Activated CD4-positive, alpha-beta T cell treated with anti-CD3 and anti-CD28 coated beads for 36 hours (primary cell): ENCODE results near the gene RPL19. TPM values are rescaled to one million over a fixed set of nuclear protein-coding genes. Genes with fewer than 3 reads are reported as not detected.

ENCODE experiments used
- ATAC-seq: fragments of 200-7000 bp; cut with Tn5 transposase; one replicate; pipeline ENCODE4 v1.10.0; 2021; ENCODE audit warnings: mild to moderate bottlenecking, moderate library complexity
- CTCF ChIA-PET: fragments of 350-600 bp; sonication (Branson Sonifier 250); formaldehyde crosslinking; loops from one replicate; lab custom pipeline; 2021; ENCODE audit warnings: antibody characterized with exemption; lab: Charles Lee
- POLR2A ChIA-PET: fragments of 350-600 bp; sonication (Branson Sonifier 250); formaldehyde crosslinking; loops from one replicate; lab custom pipeline; 2021; ENCODE audit warnings: antibody characterized with exemption, inconsistent platforms; lab: Charles Lee
- DNase-seq: peaks from one replicate; pipeline ENCODE4 v3.0.0-alpha.2; 2020
- H3K27ac Mint-ChIP-seq: one replicate; pipeline ENCODE4 v1.8.0; 2021; ENCODE audit warnings: mixed read lengths
- H3K27me3 Mint-ChIP-seq: one replicate; pipeline ENCODE4 v1.8.0; 2021; ENCODE audit warnings: mixed read lengths
- H3K36me3 Mint-ChIP-seq: one replicate; pipeline ENCODE4 v1.8.0; 2021; ENCODE audit warnings: low read depth, mixed read lengths
- H3K4me1 Mint-ChIP-seq: one replicate; pipeline ENCODE4 v1.8.0; 2021; ENCODE audit warnings: mixed read lengths
- H3K4me3 Mint-ChIP-seq: one replicate; pipeline ENCODE4 v1.8.0; 2021; ENCODE audit warnings: mild to moderate bottlenecking, moderate library complexity, mixed read lengths
- H3K9me3 Mint-ChIP-seq: one replicate; pipeline ENCODE4 v1.8.0; 2021; ENCODE audit warnings: low read depth, mixed read lengths
- intact Hi-C, 2 experiments: fragments of 100-400 bp; cut with DNase I in 1 of 2; cut with micrococcal nuclease in 1 of 2; formaldehyde crosslinking; loops; one replicate each; pipeline versions ENCODE4 v1.14.2 to v1.15.1; 2022 to 2024; cut with DNase I, micrococcal nuclease
- total RNA-seq, 2 experiments: library from RNA; stranded (reverse); gene quantifications; one replicate each; pipeline ENCODE4 v1.2.3, GENCODE V29; 2021

The RPL19 gene
- total RNA-seq, 2 experiments from 2014 or later = 2,801 to 2,985 TPM

DNA sequence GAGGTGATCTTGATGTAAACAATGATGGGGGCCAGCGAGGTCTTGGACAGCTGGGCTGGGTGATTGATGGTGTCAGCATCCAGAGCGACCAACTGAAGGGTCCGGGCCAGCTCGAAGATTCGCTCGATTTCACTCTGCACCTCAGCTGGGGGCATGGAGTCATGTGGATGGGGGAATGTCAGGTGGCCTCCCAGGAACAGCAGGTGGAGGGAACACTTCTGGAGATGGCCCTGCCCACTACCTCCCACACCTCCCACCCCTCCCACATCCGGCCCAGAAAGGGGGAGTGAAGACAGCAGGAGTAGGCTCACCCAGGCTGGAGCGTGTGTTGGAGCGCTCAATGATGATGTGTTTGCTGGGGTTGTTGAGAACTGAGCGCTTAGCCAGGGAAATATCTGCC lies 16.4 kb upstream of the RPL19 start:
- H3K4me3 Mint-ChIP-seq = no peak overlapping the region
- intact Hi-C loops = no loop called here
- H3K27ac Mint-ChIP-seq = no peak overlapping the region
- H3K27me3 Mint-ChIP-seq = no peaks in the 10 kb centered on the region
- DNase-seq = no peak
- H3K36me3 Mint-ChIP-seq = peaks cover 23% of the 10 kb centered on the region
- ChIA-PET POLR2A (interaction anchor here (0.6 kb wide), 1 partner anchor 23 kb away, joined by 5 read pairs; no protein-coding TSS in a partner anchor), CTCF (interaction anchor here (0.7 to 2.0 kb wide), 5 partner anchors 9 to 52 kb away, joined by 3 to 13 read pairs (median 5); no protein-coding TSS in a partner anchor)
- H3K9me3 Mint-ChIP-seq = no peaks in the 10 kb centered on the region
- no peaks in the 10 kb centered on the region for H3K4me1 Mint-ChIP-seq
- no peak for ATAC-seq

DNA sequence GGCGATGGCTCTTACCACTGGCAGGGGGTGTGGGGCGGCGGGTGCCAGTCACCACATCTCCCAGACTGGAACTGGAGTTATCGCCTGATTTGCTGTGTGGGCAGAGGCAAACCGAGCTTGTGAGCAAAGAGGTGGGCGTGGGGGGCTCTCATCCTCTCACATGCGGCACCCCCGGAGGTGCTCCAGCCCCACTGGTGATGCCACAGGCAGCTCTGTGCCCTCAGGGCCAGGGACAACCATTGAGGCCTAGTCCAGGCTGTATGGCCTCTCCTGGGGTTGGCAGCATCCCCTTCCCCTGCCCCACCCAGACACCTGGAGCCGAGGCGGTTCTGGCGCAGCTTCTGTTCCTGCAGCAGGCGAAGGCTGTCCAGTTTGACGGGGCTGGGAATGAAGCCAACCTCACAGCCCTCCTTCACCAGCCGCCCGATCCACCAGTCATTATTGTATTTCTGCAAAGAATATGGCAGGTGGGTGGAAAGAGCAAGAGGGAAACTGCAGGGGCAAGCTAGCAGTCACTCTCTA lies 13.5 kb upstream of the RPL19 start:
- ChIA-PET CTCF (interaction anchor here (1.2 kb wide), 1 partner anchor 34 kb away, joined by 4 read pairs; no protein-coding TSS in a partner anchor), POLR2A (no interaction called here)
- Mint-ChIP-seq H3K4me3 (no peak overlapping the region), H3K27ac (no peak overlapping the region), H3K9me3 (no peaks in the 10 kb centered on the region), H3K4me1 (no peaks in the 10 kb centered on the region), H3K27me3 (no peaks in the 10 kb centered on the region), H3K36me3 (peaks cover 24% of the 10 kb centered on the region)
- DNase-seq (no peak), ATAC-seq (no peak)
- intact Hi-C loops = no loop called here

DNA sequence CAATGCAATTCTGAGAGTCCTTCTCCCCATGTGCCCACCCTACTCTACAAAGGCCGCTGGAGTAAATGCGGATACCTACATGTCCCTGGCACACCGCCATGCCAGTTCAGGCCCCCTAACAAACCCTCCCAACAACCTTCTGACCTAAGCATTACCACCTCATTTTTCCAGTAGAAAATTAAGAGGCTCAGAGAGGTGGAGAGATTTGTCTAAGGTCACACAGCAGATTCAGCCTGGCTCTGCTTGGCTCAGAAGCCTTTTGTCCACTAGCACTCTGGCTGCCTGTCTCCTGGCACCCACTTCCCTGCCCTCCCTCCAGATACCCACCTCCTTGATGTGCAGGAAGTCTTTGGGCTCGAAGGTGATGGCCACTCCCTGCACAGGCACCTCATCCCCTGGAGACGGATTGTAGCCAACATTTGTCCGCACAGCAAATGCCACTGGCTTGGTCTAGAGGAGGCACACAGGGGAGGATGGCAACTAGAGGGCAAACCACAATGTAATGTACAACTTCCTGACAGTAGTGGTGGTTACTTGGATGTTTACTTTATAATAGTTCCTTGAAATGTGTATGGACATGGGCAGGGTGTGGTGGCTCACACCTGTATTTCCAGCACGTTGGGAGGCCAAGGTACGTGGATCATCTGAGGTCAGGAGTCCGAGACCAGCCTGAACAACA lies 12.8 kb upstream of the RPL19 start:
- no peak for DNase-seq
- Mint-ChIP-seq H3K27ac (no peak overlapping the region), H3K4me3 (no peak overlapping the region), H3K27me3 (no peaks in the 10 kb centered on the region), H3K36me3 (peaks cover 26% of the 10 kb centered on the region), H3K9me3 (no peaks in the 10 kb centered on the region), H3K4me1 (no peaks in the 10 kb centered on the region)
- ChIA-PET POLR2A (no interaction called here), CTCF (interaction anchor here (1.2 kb wide), 1 partner anchor 35 kb away, joined by 4 read pairs; no protein-coding TSS in a partner anchor)
- ATAC-seq = no peak
- intact Hi-C loops = no loop called here

DNA sequence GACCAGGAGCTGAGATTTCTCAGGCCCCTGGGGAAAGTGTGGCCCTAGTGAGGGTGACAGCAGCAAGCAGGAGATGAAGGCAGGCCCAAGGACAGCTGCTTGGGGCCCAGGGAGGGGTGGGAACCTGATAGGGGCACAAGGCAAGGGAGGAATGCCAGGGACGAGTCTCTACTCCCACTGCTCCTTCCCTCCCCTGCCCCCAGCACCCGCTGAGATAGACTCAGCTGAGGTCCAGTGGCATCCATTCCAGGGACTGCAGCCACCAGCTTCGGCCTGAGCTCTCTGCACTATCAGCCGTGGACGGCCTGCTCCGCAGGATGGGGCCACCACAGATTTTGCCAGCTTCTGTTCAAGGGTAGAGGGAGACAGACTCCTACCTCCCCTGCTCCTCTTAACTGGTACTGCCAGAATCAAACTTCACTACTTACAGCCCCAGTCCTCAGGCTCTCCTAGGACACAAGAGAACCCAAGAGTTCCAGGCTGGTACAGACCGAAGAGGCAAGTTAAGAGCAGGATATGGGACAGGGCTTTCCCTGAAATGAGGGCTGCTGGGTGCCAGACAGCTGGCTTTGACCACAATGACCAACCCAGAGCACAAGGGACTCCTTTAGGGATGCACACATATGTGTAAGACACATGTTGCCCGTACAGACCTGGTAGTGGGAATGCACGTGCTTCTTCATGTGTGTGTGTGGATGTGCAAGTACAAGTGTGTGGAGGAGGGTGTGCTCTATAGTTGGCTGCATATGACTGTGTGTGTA lies 8.2 kb upstream of the RPL19 start:
- Mint-ChIP-seq H3K4me3 (no peak overlapping the region), H3K27ac (peak overlapping the region; percentile 24), H3K9me3 (no peaks in the 10 kb centered on the region), H3K27me3 (no peaks in the 10 kb centered on the region), H3K36me3 (peaks cover 10% of the 10 kb centered on the region), H3K4me1 (peaks cover 4% of the 10 kb centered on the region)
- CTCF ChIA-PET = interaction anchor here (0.9 to 2.2 kb wide), 5 partner anchors 17 to 46 kb away, joined by 3 to 8 read pairs (median 3); no protein-coding TSS in a partner anchor
- POLR2A ChIA-PET = interaction anchor here (0.6 kb wide), 1 partner anchor 437 kb away, joined by 4 read pairs; no protein-coding TSS in a partner anchor
- intact Hi-C loops = no loop called here
- DNase-seq (no peak), ATAC-seq (no peak)

DNA sequence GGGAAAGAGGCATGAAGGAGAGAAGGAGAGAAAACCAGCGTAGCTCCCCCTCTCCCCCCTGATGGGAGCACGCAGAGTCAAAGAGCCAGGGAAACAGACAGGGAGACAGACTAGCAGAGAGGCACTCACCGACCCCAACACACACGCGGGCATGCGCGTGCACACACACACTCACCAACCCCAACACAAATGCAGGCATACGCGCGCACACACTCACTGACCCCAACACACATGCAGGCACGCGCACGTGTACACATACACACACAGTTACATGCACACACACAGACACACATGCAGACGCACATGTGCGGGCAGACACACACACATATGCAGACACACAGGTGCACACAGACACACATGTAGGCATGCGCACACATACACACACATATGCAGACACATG lies 7.2 kb upstream of the RPL19 start:
- H3K27me3 Mint-ChIP-seq = no peaks in the 10 kb centered on the region
- H3K36me3 Mint-ChIP-seq = peaks cover 6% of the 10 kb centered on the region
- ATAC-seq (no peak), DNase-seq (no peak)
- H3K4me3 Mint-ChIP-seq = no peak overlapping the region
- peaks cover 5% of the 10 kb centered on the region for H3K4me1 Mint-ChIP-seq
- CTCF ChIA-PET = interaction anchor here (1.3 kb wide), 1 partner anchor 45 kb away, joined by 3 read pairs; no protein-coding TSS in a partner anchor
- H3K27ac Mint-ChIP-seq = no peak overlapping the region
- POLR2A ChIA-PET = no interaction called here
- H3K9me3 Mint-ChIP-seq = no peaks in the 10 kb centered on the region
- intact Hi-C loops = no loop called here

DNA sequence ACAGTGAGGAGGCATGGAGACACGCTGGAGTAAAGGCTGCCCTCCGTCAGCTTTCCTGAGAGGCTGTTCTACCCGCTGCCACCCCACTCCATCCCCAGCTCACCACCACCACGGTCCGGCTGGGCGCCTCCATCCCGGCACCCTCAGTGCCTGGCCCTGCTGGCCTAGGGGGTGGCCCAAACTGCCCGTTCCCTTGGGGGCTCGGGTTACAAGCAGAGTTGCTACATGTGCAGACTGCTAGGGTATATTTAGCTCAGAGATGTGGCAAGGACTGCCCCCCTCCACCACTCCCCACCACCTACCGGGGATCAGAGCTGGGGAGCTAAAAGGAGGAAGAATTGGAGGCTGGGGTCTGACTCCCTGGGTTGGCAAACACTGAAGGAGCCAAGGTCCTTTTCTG lies 6.7 kb upstream of the RPL19 start:
- intact Hi-C loops = no loop called here
- POLR2A ChIA-PET = no interaction called here
- Mint-ChIP-seq H3K4me3 (no peak overlapping the region), H3K36me3 (peaks cover 6% of the 10 kb centered on the region), H3K9me3 (no peaks in the 10 kb centered on the region), H3K27ac (no peak overlapping the region), H3K4me1 (peaks cover 9% of the 10 kb centered on the region), H3K27me3 (no peaks in the 10 kb centered on the region)
- CTCF ChIA-PET = interaction anchor here (1.3 kb wide), 1 partner anchor 45 kb away, joined by 3 read pairs; no protein-coding TSS in a partner anchor
- ATAC-seq (no peak), DNase-seq (no peak)

DNA sequence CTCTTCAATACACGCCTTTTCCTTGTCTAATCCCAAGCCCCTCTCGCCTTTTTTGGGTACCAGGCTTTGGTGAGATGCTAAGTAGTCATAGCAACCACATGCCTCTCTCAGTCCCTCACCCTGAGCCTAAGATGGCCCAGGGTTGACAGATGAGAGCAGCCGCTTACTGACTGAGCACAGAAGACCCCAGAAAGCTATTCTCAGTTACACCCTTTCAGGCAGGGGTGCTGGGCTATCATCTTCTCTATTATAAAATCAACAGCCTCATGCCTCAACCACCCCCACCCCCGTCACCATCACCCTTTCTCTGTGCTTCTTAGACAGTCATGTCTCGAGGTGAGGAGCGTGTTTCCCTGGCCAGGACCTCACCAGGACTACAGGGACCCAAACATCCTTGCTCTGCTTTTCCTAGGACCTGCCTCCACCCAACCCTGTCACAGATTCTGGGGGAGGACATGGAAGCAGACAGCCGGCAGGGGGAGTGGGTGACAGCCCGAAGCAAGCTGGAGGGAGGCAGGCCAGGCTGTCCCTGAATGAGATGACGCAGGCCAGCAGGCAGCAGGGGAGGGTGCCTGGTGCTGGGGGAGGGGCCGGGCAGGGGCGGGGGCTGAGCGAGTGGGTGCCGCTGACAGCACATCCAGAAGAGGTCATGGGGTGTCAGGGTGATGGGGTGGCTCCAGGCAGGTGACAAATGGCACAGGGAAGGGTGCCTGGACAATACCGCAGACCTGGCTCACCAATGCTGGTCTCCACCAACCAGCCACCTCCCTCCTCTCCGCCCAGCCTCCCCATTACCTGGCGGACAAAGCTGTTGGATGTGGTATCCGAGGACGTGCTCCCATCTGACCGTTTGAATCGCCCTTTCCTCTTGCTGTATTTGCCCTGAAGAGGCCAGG lies 5.7 kb upstream of the RPL19 start:
- Mint-ChIP-seq H3K36me3 (peaks cover 5% of the 10 kb centered on the region), H3K27ac (no peak overlapping the region), H3K27me3 (no peaks in the 10 kb centered on the region), H3K4me1 (peaks cover 18% of the 10 kb centered on the region), H3K4me3 (no peak overlapping the region), H3K9me3 (no peaks in the 10 kb centered on the region)
- POLR2A ChIA-PET = interaction anchor here (1.0 kb wide), 1 partner anchor 23 kb away, joined by 3 read pairs; no protein-coding TSS in a partner anchor
- intact Hi-C loops = no loop called here
- ATAC-seq (no peak), DNase-seq (no peak)
- CTCF ChIA-PET = interaction anchor here (0.7 kb wide), 1 partner anchor 51 kb away, joined by 3 read pairs; no protein-coding TSS in a partner anchor

DNA sequence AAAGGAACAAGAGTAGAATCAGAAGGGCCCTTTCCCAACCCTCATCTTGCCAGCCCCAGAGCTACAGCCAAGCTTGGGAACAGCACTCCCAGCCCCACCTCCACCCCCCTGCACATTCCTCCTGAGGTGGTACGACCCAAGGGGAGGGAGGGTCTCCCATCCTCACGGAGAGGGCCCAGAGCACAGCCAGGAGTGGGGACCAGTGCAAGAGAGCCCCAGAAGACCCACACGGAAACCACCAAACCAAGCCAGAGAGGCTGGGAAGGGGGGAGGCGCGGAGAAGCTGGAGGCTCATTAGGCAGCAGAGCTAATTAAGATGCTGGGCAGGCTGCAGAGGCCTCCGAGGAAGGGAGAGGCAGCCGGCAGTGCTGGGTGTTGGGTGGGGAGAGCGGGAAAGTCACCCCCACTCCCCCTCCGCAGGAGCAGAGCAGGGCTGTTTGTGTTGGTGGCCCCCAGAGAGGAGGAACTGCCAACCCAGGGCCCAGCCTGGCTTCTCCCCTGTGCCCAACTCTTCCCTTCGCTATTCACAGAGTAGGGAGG lies 5.0 kb upstream of the RPL19 start:
- POLR2A ChIA-PET = interaction anchor here (1.0 kb wide), 1 partner anchor 23 kb away, joined by 3 read pairs; no protein-coding TSS in a partner anchor
- Mint-ChIP-seq H3K9me3 (no peaks in the 10 kb centered on the region), H3K36me3 (peaks cover 8% of the 10 kb centered on the region), H3K27me3 (no peaks in the 10 kb centered on the region), H3K4me3 (no peak overlapping the region), H3K27ac (no peak overlapping the region), H3K4me1 (peaks cover 24% of the 10 kb centered on the region)
- ATAC-seq (no peak), DNase-seq (no peak)
- intact Hi-C loops = loop anchor here (5.0 kb wide), 2 partner anchors 43 to 323 kb away; partner anchors contain the start of genes LASP1 (in 1 of the 2) and PLXDC1 (in 1 of the 2)
- CTCF ChIA-PET = interaction anchor here (0.5 to 2.0 kb wide), 4 partner anchors 12 to 324 kb away, joined by 3 to 10 read pairs (median 4); no protein-coding TSS in a partner anchor

DNA sequence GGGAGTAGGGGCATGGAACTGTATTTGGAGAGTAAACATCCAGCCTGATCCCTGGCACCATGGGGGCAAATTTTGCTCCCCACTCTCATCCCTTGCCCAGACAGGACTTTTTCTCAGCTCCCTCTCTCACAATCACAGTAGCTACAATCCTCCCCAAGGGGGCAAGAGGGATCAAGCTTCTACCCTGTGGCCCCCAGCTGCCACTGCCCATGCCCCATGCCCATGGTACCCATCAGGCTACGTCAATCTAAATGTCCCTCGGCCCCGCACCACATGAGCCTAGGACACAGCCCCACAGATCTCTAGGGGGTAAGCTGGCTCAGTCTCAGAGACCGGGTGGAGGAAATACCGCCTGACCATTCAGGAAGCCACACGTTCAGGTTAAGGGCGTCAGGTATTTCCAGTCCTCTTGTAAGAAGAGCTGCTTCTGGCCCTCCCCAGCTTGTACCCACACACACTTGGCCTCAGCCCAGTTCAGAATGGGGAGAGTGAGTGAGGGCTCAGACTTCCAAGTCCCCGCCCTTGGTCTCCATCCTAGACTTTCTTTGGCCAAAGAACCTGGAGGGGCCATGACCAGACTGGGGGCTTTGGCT lies 4.4 kb upstream of the RPL19 start:
- H3K4me1 Mint-ChIP-seq = peaks cover 24% of the 10 kb centered on the region
- CTCF ChIA-PET = interaction anchor here (0.5 to 2.0 kb wide), 8 partner anchors 11 to 975 kb away, joined by 3 to 10 read pairs (median 3); no protein-coding TSS in a partner anchor
- peak overlapping the region; percentile 98 for H3K4me3 Mint-ChIP-seq

More for the DNA sequence above, 4.4 kb upstream of the RPL19 start:
- POLR2A ChIA-PET = interaction anchor here (1.0 kb wide), 1 partner anchor 24 kb away, joined by 3 read pairs; no protein-coding TSS in a partner anchor
- DNase-seq (no peak), ATAC-seq (no peak)
- H3K36me3 Mint-ChIP-seq = peaks cover 14% of the 10 kb centered on the region
- no peak overlapping the region for H3K27ac Mint-ChIP-seq
- intact Hi-C loops = loop anchor here (2.0 to 5.0 kb wide), 3 partner anchors 43 to 323 kb away; partner anchors contain the start of genes LASP1 (in 1 of the 2) and PLXDC1 (in 1 of the 2)
- H3K27me3 Mint-ChIP-seq = no peaks in the 10 kb centered on the region
- no peaks in the 10 kb centered on the region for H3K9me3 Mint-ChIP-seq
